Ureter (tissue), 1 donor: ENCODE results near the gene TMEM41B. TPM values are rescaled to one million over a fixed set of nuclear protein-coding genes. Genes with fewer than 3 reads are reported as not detected.
"Not testable (repeated sequence)": the region's sequence is repeated elsewhere in the genome, so short reads cannot be mapped to it uniquely, and the experiment has no call there.

Source experiments
- DNase-seq: peaks from one replicate; pipeline ENCODE4 v3.0.0-alpha.2; 2020; ENCODE audit warnings: low spot score
- total RNA-seq: library from RNA; stranded (reverse); gene quantifications from one replicate; pipeline ENCODE4 v1.2.4, GENCODE V29; 2023
- donor health status: DM: yes; HTN: yes; CAD: no.

The TMEM41B gene
- total RNA-seq, 1 donor from 2014 or later: 37.0 TPM

- not testable (repeated sequence) for DNase-seq
Observed at GRCh38 chr11:9260838-9261146, 53.6 kb downstream of the TMEM41B start.

DNA sequence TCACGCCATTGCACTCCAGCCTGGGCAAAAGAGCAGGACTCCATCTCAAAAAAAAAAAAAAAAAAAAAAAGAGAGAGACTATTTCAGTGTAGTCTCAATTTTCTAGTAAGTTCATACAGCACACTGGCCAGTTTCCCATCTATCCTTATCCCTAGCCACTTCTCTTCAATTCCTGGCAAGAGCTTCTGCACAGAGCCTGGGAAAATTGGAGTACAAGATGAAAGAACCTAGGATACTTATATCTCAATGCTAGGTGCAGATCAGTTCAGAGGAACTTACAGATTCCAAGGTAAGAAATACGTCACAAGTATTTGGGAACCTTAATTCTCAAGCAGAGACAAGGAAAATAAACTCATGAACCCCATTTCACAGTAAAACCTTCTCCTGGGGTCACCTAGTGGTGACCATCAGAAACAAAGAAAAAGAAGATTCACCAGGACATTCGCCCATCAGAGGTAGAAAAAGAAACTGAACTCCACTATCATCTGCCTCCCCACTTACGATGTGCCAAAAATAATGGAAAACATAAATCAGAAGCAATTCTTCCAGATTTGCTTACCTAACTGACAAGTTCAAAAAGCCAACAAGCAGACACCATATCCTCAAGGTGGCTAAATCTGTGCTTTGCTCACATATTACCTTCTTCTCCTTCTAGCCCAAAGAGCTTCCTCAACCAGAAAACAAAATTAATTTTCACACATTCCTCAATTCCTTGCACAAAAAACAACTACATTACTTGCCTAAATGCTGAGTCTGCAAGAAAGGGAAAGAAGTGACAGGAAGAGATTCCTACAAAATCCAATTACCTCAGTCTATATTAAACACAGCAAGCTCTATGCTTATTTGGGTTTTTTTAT lies 54.2 kb downstream of the TMEM41B start:
- no peak for DNase-seq

- not testable (repeated sequence) for DNase-seq
Observed at GRCh38 chr11:9258279-9258678, 56.1 kb downstream of the TMEM41B start.

DNA sequence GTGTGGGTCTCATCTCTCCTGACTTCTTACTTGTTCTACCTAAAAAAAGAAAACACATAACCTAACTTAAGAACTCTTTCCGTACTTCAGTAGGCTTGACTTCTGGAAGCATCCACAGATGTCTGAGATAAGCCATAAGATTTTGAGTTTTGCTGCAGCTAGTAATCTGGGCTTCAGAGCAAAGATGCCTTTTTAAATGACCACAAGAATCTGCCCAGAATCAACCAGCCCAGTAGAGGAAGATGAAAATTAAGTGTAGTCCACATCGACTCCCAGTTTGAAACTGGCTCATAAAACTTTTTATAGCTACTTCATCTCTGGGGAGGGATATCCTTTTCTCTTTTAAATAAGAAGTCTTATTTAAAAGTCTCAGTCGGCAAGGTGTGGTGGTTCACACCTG lies 60.0 kb downstream of the TMEM41B start:
- no peak for DNase-seq

GRCh38 chr11:9253086-9253485 lies 61.3 kb downstream of the TMEM41B start:
- no peak for DNase-seq

DNA sequence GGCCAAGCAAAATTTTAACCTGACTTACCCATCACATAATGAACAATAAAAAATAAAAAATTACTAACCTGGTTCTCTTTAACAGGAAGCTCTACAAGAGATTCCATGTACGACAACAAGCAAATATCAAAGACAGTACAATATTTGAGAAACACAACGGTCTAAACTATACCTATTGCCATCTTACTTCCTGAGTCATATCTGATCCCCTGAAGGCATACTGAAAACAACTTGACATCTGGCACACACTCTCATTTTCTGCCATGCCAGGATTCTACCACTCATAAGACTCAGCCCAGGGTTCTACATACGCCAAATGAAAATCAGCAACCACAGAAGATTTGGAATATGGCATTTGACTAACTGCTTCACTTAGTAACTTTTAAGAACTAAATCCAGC lies 63.1 kb downstream of the TMEM41B start:
- no peak for DNase-seq

- no peak for DNase-seq
Observed at GRCh38 chr11:9250139-9250582, 64.2 kb downstream of the TMEM41B start.

DNA sequence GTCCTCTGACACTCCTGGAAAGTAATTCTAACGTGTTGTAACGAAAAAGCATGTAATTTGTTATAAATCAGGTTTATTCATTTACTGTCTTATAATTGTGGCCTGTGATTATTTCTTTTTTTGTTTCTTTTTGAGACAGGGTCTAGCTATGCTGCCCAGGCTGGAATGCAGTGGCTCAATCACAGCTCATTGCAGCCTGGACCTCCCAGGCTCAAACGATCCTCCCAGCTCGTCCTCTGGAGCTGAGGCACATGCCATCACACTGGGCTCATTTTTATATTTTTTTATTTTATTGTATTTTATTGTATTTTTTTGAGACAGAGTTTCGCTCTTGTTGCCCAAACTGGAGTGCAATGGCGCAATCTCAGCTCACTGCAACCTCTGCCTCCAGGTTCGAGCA lies 65.1 kb downstream of the TMEM41B start:
- DNase-seq: no peak

DNA sequence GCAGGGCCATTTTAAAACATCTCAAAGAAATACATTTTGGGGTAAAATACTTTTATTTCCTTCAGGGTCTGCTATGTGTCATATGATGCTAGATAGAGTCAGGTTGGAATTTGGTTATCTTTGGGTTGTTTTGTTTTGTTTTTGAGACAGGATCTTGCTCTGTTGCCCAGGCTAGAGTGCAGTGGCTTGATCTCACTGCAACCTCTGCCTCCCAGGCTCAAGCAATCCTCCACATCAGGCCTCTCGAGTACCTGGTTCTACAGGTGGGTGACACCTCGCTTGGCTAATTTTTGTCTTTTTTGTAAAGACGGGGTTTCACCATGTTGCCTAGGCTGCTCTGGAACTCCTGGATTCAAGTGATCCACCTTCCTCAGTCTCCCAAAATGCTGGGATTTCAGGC lies 66.5 kb downstream of the TMEM41B start:
- DNase-seq: no peak

DNA sequence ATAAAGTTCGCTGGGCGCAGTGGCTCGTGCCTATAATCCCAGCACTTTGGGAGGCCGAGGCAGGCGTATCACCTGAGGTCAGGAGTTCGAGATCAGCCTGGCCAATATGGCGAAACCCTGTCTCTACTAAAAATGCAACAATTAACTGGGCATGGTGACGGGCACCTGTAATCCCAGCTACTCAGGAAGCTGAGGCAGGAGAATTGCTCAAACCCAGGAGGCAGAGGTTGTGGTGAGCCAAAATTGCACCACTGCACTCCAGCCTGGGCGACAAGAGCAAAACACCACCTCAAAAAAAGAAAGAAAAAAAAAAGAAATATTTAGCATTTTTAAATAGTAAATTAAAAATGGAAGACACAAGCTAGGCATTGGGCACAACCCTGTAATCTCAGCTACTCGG lies 78.2 kb downstream of the TMEM41B start:
- not testable (repeated sequence) for DNase-seq

- DNase-seq: no peak
Observed at GRCh38 chr11:9232482-9232881, 81.9 kb downstream of the TMEM41B start.

DNA sequence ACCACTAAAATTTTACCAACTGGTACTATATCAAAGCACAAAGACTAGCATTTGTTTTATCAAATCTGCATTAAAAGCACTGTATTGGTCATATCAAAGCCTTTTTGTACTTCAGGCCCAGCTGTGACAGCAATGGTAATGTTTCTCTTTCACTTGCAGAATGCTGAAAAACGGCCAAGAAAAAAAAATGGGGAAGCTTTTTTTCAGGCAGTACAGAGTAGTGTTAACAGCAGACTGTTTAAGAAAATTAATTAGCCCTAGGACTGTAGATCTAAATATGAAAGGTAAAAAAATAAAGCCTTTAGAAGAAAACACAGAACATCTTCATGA lies 82.6 kb downstream of the TMEM41B start:
- no peak for DNase-seq

Other genes starting within 250 kb of the TMEM41B start
- gene SCUBE2, start 223.0 kb downstream of the TMEM41B start, total RNA-seq: 357 TPM
- gene DENND5A, start 49.2 kb downstream of the TMEM41B start, total RNA-seq: 75.0 TPM
- gene IPO7, start 70.1 kb upstream of the TMEM41B start, total RNA-seq: 124 TPM
- 19.9 TPM for gene ZNF143, start 146.4 kb upstream of the TMEM41B start, total RNA-seq